Stimulated activated CD4-positive, alpha-beta T cell treated with anti-CD3 and anti-CD28 coated beads, Interleukin-1b, Interleukin-23, amount 100 ng/mL, for 1 hour (primary cell): ENCODE data around the gene OR2T29.
"Not testable (repeated sequence)": the region's sequence is repeated elsewhere in the genome, so short reads cannot be mapped to it uniquely, and the experiment has no call there.

Experiments
- DNase-seq, 2 donors: peaks; one replicate each; pipeline ENCODE4 v3.0.0-alpha.2; 2020; ENCODE audit warnings: low read depth in 2 of 2

The OR2T29 gene

GRCh38 chr1:248562672-248563071 lies at the start of gene OR2T29:
Gene OR2T29 (minus strand): TSS chr1:248562772. CDS start chr1:248559491, 3,281 bp downstream.
- DNase-seq, result not testable (repeated sequence)

GRCh38 chr1:248611883-248612414 lies 49.4 kb upstream of the OR2T29 start:
- no peak for DNase-seq

- no peak for DNase-seq
Measured at GRCh38 chr1:248610301-248610700, 47.7 kb upstream of the OR2T29 start.

GRCh38 chr1:248599396-248599795 lies 36.8 kb upstream of the OR2T29 start:
- no peak for DNase-seq

GRCh38 chr1:248597589-248597988 lies 35.0 kb upstream of the OR2T29 start, which contains the start of gene OR2T10:
Gene OR2T10 (minus strand): TSS chr1:248597700. CDS start chr1:248593768, 3,932 bp downstream.
- no peak for DNase-seq

- DNase-seq, result no peak
Measured at GRCh38 chr1:248596615-248597014, 34.0 kb upstream of the OR2T29 start.

GRCh38 chr1:248593226-248593625 lies 30.7 kb upstream of the OR2T29 start:
- DNase-seq, result no peak

- DNase-seq, result no peak
Measured at GRCh38 chr1:248592655-248593054, 30.1 kb upstream of the OR2T29 start.

GRCh38 chr1:248590055-248590454 lies 27.5 kb upstream of the OR2T29 start:
- DNase-seq, result no peak

- DNase-seq, result no peak
Measured at GRCh38 chr1:248589334-248589733, 26.8 kb upstream of the OR2T29 start.

- DNase-seq, result no peak
Measured at GRCh38 chr1:248585266-248585665, 22.7 kb upstream of the OR2T29 start.

GRCh38 chr1:248576260-248576980 lies 13.8 kb upstream of the OR2T29 start:
- DNase-seq, result no peak

- DNase-seq, result not testable (repeated sequence)
Measured at GRCh38 chr1:248574657-248575056, 12.1 kb upstream of the OR2T29 start, which contains the start of gene OR2T34. Gene OR2T34 (minus strand): TSS chr1:248574757. CDS start chr1:248574757, 0 bp downstream.

GRCh38 chr1:248573856-248574255 lies 11.3 kb upstream of the OR2T29 start:
- DNase-seq, result not testable (repeated sequence)

GRCh38 chr1:248572049-248572448 lies 9.5 kb upstream of the OR2T29 start:
- not testable (repeated sequence) for DNase-seq

GRCh38 chr1:248570811-248571210 lies 8.2 kb upstream of the OR2T29 start:
- DNase-seq, result not testable (repeated sequence)

GRCh38 chr1:248569049-248569448 lies 6.5 kb upstream of the OR2T29 start:
- not testable (repeated sequence) for DNase-seq

GRCh38 chr1:248565530-248566373 lies 3.2 kb upstream of the OR2T29 start:
- not testable (repeated sequence) for DNase-seq

- not testable (repeated sequence) for DNase-seq
Measured at GRCh38 chr1:248551027-248551426, 11.5 kb downstream of the OR2T29 start.

- DNase-seq, result not testable (repeated sequence)
Measured at GRCh38 chr1:248547383-248547782, 15.2 kb downstream of the OR2T29 start.

GRCh38 chr1:248537449-248537848 lies 25.1 kb downstream of the OR2T29 start:
- not testable (repeated sequence) for DNase-seq

- no peak for DNase-seq
Measured at GRCh38 chr1:248521856-248522255, 40.7 kb downstream of the OR2T29 start.
